ENCODE data around the gene RAB25.
A peak's percentile ranks its signal among the peaks of the same experiment; 100 is the strongest.

DNA sequence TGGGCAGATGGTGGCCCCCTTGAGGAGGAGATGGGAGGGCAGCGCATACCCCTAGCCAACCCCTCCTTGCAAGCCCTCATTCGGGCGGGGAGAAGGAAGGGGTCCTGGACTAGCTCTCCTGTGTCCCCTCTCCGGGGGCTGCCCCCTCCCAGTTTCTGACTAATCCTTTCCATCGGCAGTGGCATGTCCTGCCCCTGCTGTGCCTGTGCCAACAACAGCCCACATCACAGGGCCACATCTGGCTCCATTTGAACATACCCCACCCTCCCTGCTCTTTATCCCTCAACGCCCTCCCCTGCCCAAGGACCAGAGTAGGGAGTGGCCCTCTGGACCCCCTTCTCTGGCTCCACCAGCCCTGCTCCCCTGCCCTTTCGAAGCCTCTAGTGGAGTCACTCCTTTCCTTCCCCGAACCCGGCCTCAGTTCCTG is 42.6 kb downstream of the RAB25 start:
- TF ChIP-seq, protein P1, sequence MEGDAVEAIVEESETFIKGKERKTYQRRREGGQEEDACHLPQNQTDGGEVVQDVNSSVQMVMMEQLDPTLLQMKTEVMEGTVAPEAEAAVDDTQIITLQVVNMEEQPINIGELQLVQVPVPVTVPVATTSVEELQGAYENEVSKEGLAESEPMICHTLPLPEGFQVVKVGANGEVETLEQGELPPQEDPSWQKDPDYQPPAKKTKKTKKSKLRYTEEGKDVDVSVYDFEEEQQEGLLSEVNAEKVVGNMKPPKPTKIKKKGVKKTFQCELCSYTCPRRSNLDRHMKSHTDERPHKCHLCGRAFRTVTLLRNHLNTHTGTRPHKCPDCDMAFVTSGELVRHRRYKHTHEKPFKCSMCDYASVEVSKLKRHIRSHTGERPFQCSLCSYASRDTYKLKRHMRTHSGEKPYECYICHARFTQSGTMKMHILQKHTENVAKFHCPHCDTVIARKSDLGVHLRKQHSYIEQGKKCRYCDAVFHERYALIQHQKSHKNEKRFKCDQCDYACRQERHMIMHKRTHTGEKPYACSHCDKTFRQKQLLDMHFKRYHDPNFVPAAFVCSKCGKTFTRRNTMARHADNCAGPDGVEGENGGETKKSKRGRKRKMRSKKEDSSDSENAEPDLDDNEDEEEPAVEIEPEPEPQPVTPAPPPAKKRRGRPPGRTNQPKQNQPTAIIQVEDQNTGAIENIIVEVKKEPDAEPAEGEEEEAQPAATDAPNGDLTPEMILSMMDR (IDR thresholded peaks at IDR 0.05; ENCODE audit: low read depth, low read length, missing input control) = no peak
- TF ChIP-seq JUND (IDR thresholded peaks at IDR 0.05) = peak in 1 of 2 donors; percentile 12
- TF ChIP-seq, protein P2, sequence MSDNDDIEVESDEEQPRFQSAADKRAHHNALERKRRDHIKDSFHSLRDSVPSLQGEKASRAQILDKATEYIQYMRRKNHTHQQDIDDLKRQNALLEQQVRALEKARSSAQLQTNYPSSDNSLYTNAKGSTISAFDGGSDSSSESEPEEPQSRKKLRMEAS (IDR thresholded peaks at IDR 0.05) = no peak
- no peak for TF ChIP-seq YY1 (IDR thresholded peaks at IDR 0.05)
- TF ChIP-seq GABPA (IDR thresholded peaks at IDR 0.05 in 1 of 2, conservative IDR thresholded peaks at IDR 0.05 in 1 of 2) = no peak
- TF ChIP-seq TAF1 (conservative IDR thresholded peaks at IDR 0.05) = no peak
- TF ChIP-seq HNF4G (IDR thresholded peaks at IDR 0.05) = no peak
